PFSK-1 (cell line): Measurements from ENCODE around the gene KRR1.

Source experiments
- POLR2AphosphoS5 ChIP-seq: IDR thresholded peaks from 2 replicates; pipeline ENCODE4 v1.6.1; 2012; ENCODE audit warnings: low read depth, mild to moderate bottlenecking, control low read depth, low read length, moderate library complexity
- REST ChIP-seq, 2 experiments: IDR thresholded peaks; 2 replicates each; pipeline versions ENCODE4 v1.6.1 to v1.8.0; 2011 to 2012; ENCODE audit warnings: low read depth in 2 of 2, low read length in 2 of 2, control low read depth in 1 of 2, inconsistent platforms in 1 of 2, mild to moderate bottlenecking in 1 of 2, moderate library complexity in 1 of 2; ENCODE audit not compliant: insufficient read depth in 1 of 2
- SIN3A ChIP-seq: IDR thresholded peaks from 2 replicates; pipeline ENCODE4 v1.6.1; 2012; ENCODE audit warnings: mild to moderate bottlenecking, low read length, moderate library complexity, borderline replicate concordance; ENCODE audit not compliant: insufficient read depth

- no peak for TF ChIP-seq SIN3A
- TF ChIP-seq POLR2AphosphoS5, result no peak
- no peak for TF ChIP-seq REST (IDR thresholded peaks at IDR 0.05; ENCODE audit: insufficient read depth in 1 of 2, low read depth in 2 of 2, low read length in 2 of 2)
Measured at GRCh38 chr12:75528272-75528671, 16.9 kb upstream of the KRR1 start.
